NT2/D1 (cell line): Measurements from ENCODE around the gene PLCD4.

Source experiments
- SUZ12 ChIP-seq: IDR thresholded peaks from 2 replicates; pipeline ENCODE4 v1.6.1; 2011; ENCODE audit not compliant: insufficient read length, insufficient read depth; ENCODE audit errors: extremely low read depth
- YY1 ChIP-seq: IDR thresholded peaks from 2 replicates; pipeline ENCODE4 v1.6.1; 2011; ENCODE audit not compliant: insufficient read length, insufficient read depth
- ZNF274 ChIP-seq: IDR thresholded peaks from 2 replicates; pipeline ENCODE4 v1.6.1; 2011; ENCODE audit warnings: mild to moderate bottlenecking, low read depth, low read length

DNA sequence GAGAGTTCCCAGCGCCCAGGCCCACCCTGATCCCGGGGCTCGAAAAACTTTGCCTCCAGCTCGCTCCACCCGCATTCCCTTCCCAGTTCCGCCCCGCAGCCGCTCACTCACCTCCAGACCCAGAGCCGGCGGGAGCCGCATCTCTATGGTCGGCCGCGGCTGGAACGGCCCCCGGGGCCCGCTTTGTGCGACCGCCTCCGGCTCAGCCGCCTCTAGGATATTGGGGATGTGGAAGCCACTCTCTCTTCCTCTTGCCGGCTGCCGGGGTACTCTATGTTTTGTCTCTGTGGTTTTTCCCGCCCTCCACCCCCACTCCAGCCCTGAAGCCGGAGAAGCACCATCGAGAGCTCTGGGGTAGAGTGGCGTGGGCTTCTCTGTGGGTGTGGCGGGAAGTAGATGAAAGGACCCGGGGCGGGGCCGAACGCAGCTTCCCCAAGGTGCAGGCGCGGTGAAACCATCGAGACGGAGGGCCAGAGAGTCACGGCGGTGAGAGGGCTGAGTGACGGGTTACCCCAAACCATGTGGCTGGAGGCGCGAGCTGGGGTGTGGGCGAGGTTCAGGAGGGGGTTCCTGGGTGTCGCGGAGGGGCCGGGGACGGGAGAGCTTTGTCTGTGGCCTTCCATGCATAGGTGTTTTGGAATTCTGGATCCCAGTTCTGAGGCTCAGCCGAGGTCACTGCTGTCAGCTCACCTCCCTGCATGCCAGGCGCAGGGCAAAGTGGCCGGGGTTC, 51.7 kb downstream of the PLCD4 start, which contains the start of the genes BCS1L and ZNF142:
- TF ChIP-seq YY1 (no peak), SUZ12 (no peak), ZNF274 (no peak)
